ENCODE measurements around the gene CFB. TPM values are rescaled to one million over a fixed set of nuclear protein-coding genes. Genes with fewer than 3 reads are reported as not detected.
A peak's percentile ranks its signal among the peaks of the same experiment; 100 is the strongest.

Gene CFB
- total and polyA plus RNA-seq, 2 of the 13 experiments (the other 11 are each of a cell fraction or from before 2014, with no cell fraction given), result 171 to 513 TPM

- TF ChIP-seq HNRNPH1 (optimal IDR thresholded peaks at IDR 0.05; ENCODE audit: low read depth, low read length), result peak; percentile 15
- peak; percentile 90 for TF ChIP-seq ZNF331 (CRISPR knock-in tag; IDR thresholded peaks at IDR 0.05)
- TF ChIP-seq AGO1 (IDR thresholded peaks at IDR 0.05; ENCODE audit: low read depth, low read length, poor library complexity, severe bottlenecking), result no peak
- TF ChIP-seq, protein P1, sequence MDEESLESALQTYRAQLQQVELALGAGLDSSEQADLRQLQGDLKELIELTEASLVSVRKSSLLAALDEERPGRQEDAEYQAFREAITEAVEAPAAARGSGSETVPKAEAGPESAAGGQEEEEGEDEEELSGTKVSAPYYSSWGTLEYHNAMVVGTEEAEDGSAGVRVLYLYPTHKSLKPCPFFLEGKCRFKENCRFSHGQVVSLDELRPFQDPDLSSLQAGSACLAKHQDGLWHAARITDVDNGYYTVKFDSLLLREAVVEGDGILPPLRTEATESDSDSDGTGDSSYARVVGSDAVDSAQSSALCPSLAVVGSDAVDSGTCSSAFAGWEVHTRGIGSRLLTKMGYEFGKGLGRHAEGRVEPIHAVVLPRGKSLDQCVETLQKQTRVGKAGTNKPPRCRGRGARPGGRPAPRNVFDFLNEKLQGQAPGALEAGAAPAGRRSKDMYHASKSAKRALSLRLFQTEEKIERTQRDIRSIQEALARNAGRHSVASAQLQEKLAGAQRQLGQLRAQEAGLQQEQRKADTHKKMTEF (CRISPR knock-in tag; IDR thresholded peaks at IDR 0.05), result peak; percentile 97
- no peak for TF ChIP-seq NFATC3 (CRISPR knock-in tag; IDR thresholded peaks at IDR 0.05)
- no peak for TF ChIP-seq LBX2 (CRISPR knock-in tag; IDR thresholded peaks at IDR 0.05; ENCODE audit: borderline replicate concordance)
- peak; percentile 91; the same call in 1 of the 2 replicates for TF ChIP-seq HMG20A (CRISPR knock-in tag; IDR thresholded peaks at IDR 0.05; ENCODE audit: borderline replicate concordance)
- TF ChIP-seq CEBPZ (IDR thresholded peaks at IDR 0.05; ENCODE audit: low read length), result no peak
- TF ChIP-seq MBD4 (IDR thresholded peaks at IDR 0.05; ENCODE audit: borderline replicate concordance, low read length), result no peak
- peak; percentile 46; the same call in 1 of the 2 replicates for TF ChIP-seq SIX1 (CRISPR knock-in tag; IDR thresholded peaks at IDR 0.05; ENCODE audit: borderline replicate concordance)
- TF ChIP-seq ZNF234 (CRISPR knock-in tag; conservative IDR thresholded peaks at IDR 0.05), result no peak
- TF ChIP-seq RBAK (CRISPR knock-in tag; IDR thresholded peaks at IDR 0.05), result no peak
- peak; percentile 78 for TF ChIP-seq ZNF614 (CRISPR knock-in tag; IDR thresholded peaks at IDR 0.05; ENCODE audit: borderline replicate concordance)
- TF ChIP-seq ZNF616 (CRISPR knock-in tag; IDR thresholded peaks at IDR 0.05; ENCODE audit: low read depth), result no peak
- TF ChIP-seq SCMH1 (CRISPR knock-in tag; IDR thresholded peaks at IDR 0.05; ENCODE audit: borderline replicate concordance), result no peak
- TF ChIP-seq ZNF253 (CRISPR knock-in tag; IDR thresholded peaks at IDR 0.05; ENCODE audit: borderline replicate concordance), result no peak
- TF ChIP-seq ATF7 (IDR thresholded peaks at IDR 0.05), result no peak
- TF ChIP-seq ATF7 (CRISPR knock-in tag; IDR thresholded peaks at IDR 0.05), result peak; percentile 63; the same call in 1 of the 2 replicates
- no peak for TF ChIP-seq NFIB (CRISPR knock-in tag; IDR thresholded peaks at IDR 0.05; ENCODE audit: borderline replicate concordance)
- peak; percentile 77 for TF ChIP-seq ZNF574 (CRISPR knock-in tag; IDR thresholded peaks at IDR 0.05)
Observed at GRCh38 chr6:31927242-31927862, 18.5 kb upstream of the CFB start, which contains the start of gene C2 (continued).
